HEK293 (cell line): ENCODE measurements around the gene CRYBB3.

Experiments
- CTCF ChIA-PET: fragments of 350-600 bp; formaldehyde crosslinking; extraction: SDS; loops from one replicate; lab custom pipeline; 2021; ENCODE audit warnings: antibody characterized with exemption; lab: Yijun Ruan, JAX
- POLR2A ChIA-PET: fragments of 300-600 bp; formaldehyde crosslinking; extraction: SDS; loops from one replicate; lab custom pipeline; 2020; ENCODE audit warnings: antibody characterized with exemption, inconsistent platforms; lab: Yijun Ruan, JAX
- H3K27ac ChIP-seq: fragments of 200-500 bp; sonication (Bioruptor generic); 2 replicates; pipeline ENCODE4 v1.5.1; 2014; ENCODE audit warnings: low read depth, low read length, control low read depth, inconsistent platforms; ENCODE audit errors: extremely low read depth
- H3K36me3 ChIP-seq, 2 experiments: fragments of 200-500 bp in 1 of 2; sonication (Bioruptor generic) in 1 of 2; 1 replicate in 1 of 2; 2 replicates in 1 of 2; pipeline ENCODE4 v1.5.1; 2014 to 2017; ENCODE audit warnings: inconsistent platforms in 2 of 2, low read length in 2 of 2; ENCODE audit not compliant: control insufficient read depth in 2 of 2, insufficient read depth in 1 of 2
- H3K4me1 ChIP-seq: fragments of 200-500 bp; sonication (Bioruptor generic); 2 replicates; pipeline ENCODE4 v1.5.1; 2014; ENCODE audit warnings: mild to moderate bottlenecking, low read length, inconsistent platforms; ENCODE audit not compliant: control insufficient read depth, insufficient read depth
- H3K4me3 ChIP-seq: 2 replicates; pipeline ENCODE4 v1.5.1; 2011; ENCODE audit warnings: low read depth, mild to moderate bottlenecking, control low read depth, low read length, moderate library complexity
- H3K9me3 ChIP-seq: fragments of 200-500 bp; sonication (Bioruptor generic); 2 replicates; pipeline ENCODE4 v1.5.1; 2014; ENCODE audit warnings: low read depth, low read length, inconsistent platforms; ENCODE audit not compliant: control insufficient read depth, insufficient read depth
- GLIS2 ChIP-seq: fragments of 450-650 bp; formaldehyde crosslinking; IDR thresholded peaks from 2 replicates; pipeline ENCODE4 v1.5.1; 2016; ENCODE audit warnings: missing biosample characterization, missing genetic modification characterization
- KLF17 ChIP-seq: fragments of 450-650 bp; formaldehyde crosslinking; IDR thresholded peaks from 2 replicates; pipeline ENCODE4 v1.5.1; 2016; ENCODE audit warnings: missing biosample characterization, missing genetic modification characterization
- MYNN ChIP-seq: fragments of 450-650 bp; formaldehyde crosslinking; IDR thresholded peaks from 2 replicates; pipeline ENCODE4 v1.5.1; 2016; ENCODE audit warnings: missing biosample characterization, missing genetic modification characterization, borderline replicate concordance
- OVOL3 ChIP-seq: fragments of 450-650 bp; formaldehyde crosslinking; IDR thresholded peaks from 2 replicates; pipeline ENCODE4 v1.5.1; 2016; ENCODE audit warnings: missing biosample characterization, missing genetic modification characterization
- SCRT2 ChIP-seq: fragments of 450-650 bp; formaldehyde crosslinking; IDR thresholded peaks from 2 replicates; pipeline ENCODE4 v1.5.1; 2016; ENCODE audit warnings: missing biosample characterization, missing genetic modification characterization
- SETDB1 ChIP-seq: IDR thresholded peaks from one replicate; pipeline ENCODE4 v1.6.1; 2017; ENCODE audit warnings: mild to moderate bottlenecking, low read length, moderate library complexity, mixed read lengths; ENCODE audit not compliant: insufficient read length
- SP2 ChIP-seq: fragments of 450-650 bp; formaldehyde crosslinking; IDR thresholded peaks from 2 replicates; pipeline ENCODE4 v1.5.1; 2016; ENCODE audit warnings: missing biosample characterization, missing genetic modification characterization
- ZBTB44 ChIP-seq: fragments of 450-650 bp; IDR thresholded peaks from 2 replicates; pipeline ENCODE4 v1.5.1; 2018; ENCODE audit warnings: missing biosample characterization, mild to moderate bottlenecking, missing genetic modification characterization
- ZBTB7A ChIP-seq: fragments of 450-650 bp; formaldehyde crosslinking; IDR thresholded peaks from 2 replicates; pipeline ENCODE4 v1.5.1; 2016; ENCODE audit warnings: low read depth, missing biosample characterization, missing genetic modification characterization
- ZNF157 ChIP-seq: fragments of 450-650 bp; formaldehyde crosslinking; IDR thresholded peaks from 2 replicates; pipeline ENCODE4 v1.5.1; 2016; ENCODE audit warnings: missing biosample characterization, missing genetic modification characterization
- ZNF175 ChIP-seq: fragments of 450-650 bp; formaldehyde crosslinking; IDR thresholded peaks from 2 replicates; pipeline ENCODE4 v1.5.1; 2016; ENCODE audit warnings: missing biosample characterization, missing genetic modification characterization
- ZNF37A ChIP-seq: fragments of 450-650 bp; IDR thresholded peaks from 2 replicates; pipeline ENCODE4 v1.5.1; 2018; ENCODE audit warnings: missing biosample characterization, missing genetic modification characterization
- ZNF391 ChIP-seq: fragments of 450-650 bp; formaldehyde crosslinking; IDR thresholded peaks from 2 replicates; pipeline ENCODE4 v1.5.1; 2016; ENCODE audit warnings: low read depth, missing biosample characterization, missing genetic modification characterization, borderline replicate concordance
- ZNF488 ChIP-seq: fragments of 450-650 bp; formaldehyde crosslinking; IDR thresholded peaks from 2 replicates; pipeline ENCODE4 v1.5.1; 2016; ENCODE audit warnings: missing biosample characterization, missing genetic modification characterization
- ZNF555 ChIP-seq: fragments of 450-650 bp; formaldehyde crosslinking; conservative IDR thresholded peaks from 2 replicates; pipeline ENCODE4 v1.5.1; 2017; ENCODE audit warnings: missing biosample characterization, mild to moderate bottlenecking, missing genetic modification characterization, inconsistent platforms
- ZSCAN30 ChIP-seq: fragments of 450-650 bp; IDR thresholded peaks from 2 replicates; pipeline ENCODE4 v1.5.1; 2018; ENCODE audit warnings: missing biosample characterization, mild to moderate bottlenecking, missing genetic modification characterization, moderate library complexity
- ZXDB ChIP-seq: fragments of 450-650 bp; formaldehyde crosslinking; IDR thresholded peaks from 2 replicates; pipeline ENCODE4 v1.5.1; 2016; ENCODE audit warnings: missing biosample characterization, missing genetic modification characterization
- TF ChIP-seq, protein P1 (sequence below): fragments of 450-650 bp; formaldehyde crosslinking; IDR thresholded peaks from 2 replicates; pipeline ENCODE4 v1.5.1; 2016; ENCODE audit warnings: missing biosample characterization, missing genetic modification characterization
- TF ChIP-seq, protein P2 (sequence below): fragments of 450-650 bp; formaldehyde crosslinking; IDR thresholded peaks from 2 replicates; pipeline ENCODE4 v1.5.1; 2016; ENCODE audit warnings: missing biosample characterization, missing genetic modification characterization
- TF ChIP-seq, protein P3 (sequence below): fragments of 450-650 bp; formaldehyde crosslinking; IDR thresholded peaks from 2 replicates; pipeline ENCODE4 v1.5.1; 2016; ENCODE audit warnings: missing biosample characterization, missing genetic modification characterization, borderline replicate concordance

Gene CRYBB3

DNA sequence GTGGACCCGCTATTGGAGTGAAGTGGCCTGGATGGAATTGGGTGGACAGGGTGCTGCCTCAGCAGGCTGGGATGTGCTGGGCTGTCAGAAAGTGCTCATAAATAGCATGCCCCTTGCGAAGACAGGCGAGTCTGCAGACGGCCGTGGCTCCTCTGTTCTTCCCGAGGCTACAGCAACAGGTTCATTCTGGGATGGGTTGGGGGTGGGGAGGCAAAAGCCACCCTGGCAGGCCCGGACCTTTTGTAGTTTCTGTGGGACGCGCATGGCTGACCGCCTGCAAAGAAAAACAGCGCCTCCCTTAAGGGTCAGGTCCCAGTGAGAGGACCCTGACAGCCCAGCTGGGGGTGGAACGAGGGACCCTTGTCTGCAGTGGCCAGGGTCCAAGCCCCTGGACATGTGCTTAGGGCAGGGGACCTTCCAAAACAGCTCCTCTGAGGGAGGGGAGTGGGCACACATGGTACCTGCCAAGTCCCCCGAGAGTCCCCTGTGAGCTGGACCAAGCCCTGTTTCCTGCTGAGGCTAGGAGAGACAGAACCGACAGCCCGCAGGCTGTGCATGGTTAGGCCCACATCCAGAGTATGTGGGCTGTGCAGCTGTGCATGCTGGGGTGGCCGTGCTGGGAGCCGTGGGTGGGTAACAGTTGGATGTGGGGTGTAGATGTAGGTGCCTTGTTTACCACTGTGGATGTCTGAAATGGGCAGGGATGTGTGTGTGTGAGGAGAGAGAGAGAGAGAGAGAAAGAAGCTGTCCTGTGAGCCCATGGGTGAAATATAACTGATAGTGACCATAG, at the start of gene CRYBB3 (continued):
- no peak for TF ChIP-seq GLIS2 (tag by site-specific recombination)
- no peak for TF ChIP-seq SP2 (tag by site-specific recombination)
- no peak for TF ChIP-seq ZSCAN30 (tag by site-specific recombination)
- TF ChIP-seq, protein P1, sequence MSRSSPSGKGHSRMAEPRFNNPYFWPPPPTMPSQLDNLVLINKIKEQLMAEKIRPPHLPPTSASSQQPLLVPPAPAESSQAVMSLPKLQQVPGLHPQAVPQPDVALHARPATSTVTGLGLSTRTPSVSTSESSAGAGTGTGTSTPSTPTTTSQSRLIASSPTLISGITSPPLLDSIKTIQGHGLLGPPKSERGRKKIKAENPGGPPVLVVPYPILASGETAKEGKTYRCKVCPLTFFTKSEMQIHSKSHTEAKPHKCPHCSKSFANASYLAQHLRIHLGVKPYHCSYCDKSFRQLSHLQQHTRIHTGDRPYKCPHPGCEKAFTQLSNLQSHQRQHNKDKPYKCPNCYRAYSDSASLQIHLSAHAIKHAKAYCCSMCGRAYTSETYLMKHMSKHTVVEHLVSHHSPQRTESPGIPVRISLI (tag by site-specific recombination) = no peak
- no peak for TF ChIP-seq ZNF175 (tag by site-specific recombination)
- TF ChIP-seq OVOL3 (tag by site-specific recombination) = no peak
- peak; percentile 61; the same call in 1 of the 2 replicates for TF ChIP-seq SCRT2 (tag by site-specific recombination)
- no peak for TF ChIP-seq MYNN (tag by site-specific recombination)

GRCh38 chr22:25153961-25154666, 45.5 kb upstream of the CRYBB3 start:
- H3K36me3 ChIP-seq = no peaks in the 10 kb centered on the region
- no peaks in the 10 kb centered on the region for H3K4me1 ChIP-seq
- POLR2A ChIA-PET = no interaction called here
- no peak overlapping the region for H3K4me3 ChIP-seq
- CTCF ChIA-PET = interaction anchor here (1.2 kb wide), 1 partner anchor 43 kb away, joined by 5 read pairs; no protein-coding TSS in a partner anchor
- no peaks in the 10 kb centered on the region for H3K9me3 ChIP-seq
- H3K27ac ChIP-seq = no peak overlapping the region
- TF ChIP-seq KLF17 (tag by site-specific recombination) (no peak), ZNF37A (tag by site-specific recombination) (no peak), SETDB1 (no peak), ZNF391 (no peak), ZXDB (tag by site-specific recombination) (no peak), ZNF488 (tag by site-specific recombination) (no peak), ZBTB44 (tag by site-specific recombination) (no peak), ZBTB7A (tag by site-specific recombination) (no peak), ZNF555 (tag by site-specific recombination) (no peak), ZNF157 (tag by site-specific recombination) (no peak)
- TF ChIP-seq, protein P2, sequence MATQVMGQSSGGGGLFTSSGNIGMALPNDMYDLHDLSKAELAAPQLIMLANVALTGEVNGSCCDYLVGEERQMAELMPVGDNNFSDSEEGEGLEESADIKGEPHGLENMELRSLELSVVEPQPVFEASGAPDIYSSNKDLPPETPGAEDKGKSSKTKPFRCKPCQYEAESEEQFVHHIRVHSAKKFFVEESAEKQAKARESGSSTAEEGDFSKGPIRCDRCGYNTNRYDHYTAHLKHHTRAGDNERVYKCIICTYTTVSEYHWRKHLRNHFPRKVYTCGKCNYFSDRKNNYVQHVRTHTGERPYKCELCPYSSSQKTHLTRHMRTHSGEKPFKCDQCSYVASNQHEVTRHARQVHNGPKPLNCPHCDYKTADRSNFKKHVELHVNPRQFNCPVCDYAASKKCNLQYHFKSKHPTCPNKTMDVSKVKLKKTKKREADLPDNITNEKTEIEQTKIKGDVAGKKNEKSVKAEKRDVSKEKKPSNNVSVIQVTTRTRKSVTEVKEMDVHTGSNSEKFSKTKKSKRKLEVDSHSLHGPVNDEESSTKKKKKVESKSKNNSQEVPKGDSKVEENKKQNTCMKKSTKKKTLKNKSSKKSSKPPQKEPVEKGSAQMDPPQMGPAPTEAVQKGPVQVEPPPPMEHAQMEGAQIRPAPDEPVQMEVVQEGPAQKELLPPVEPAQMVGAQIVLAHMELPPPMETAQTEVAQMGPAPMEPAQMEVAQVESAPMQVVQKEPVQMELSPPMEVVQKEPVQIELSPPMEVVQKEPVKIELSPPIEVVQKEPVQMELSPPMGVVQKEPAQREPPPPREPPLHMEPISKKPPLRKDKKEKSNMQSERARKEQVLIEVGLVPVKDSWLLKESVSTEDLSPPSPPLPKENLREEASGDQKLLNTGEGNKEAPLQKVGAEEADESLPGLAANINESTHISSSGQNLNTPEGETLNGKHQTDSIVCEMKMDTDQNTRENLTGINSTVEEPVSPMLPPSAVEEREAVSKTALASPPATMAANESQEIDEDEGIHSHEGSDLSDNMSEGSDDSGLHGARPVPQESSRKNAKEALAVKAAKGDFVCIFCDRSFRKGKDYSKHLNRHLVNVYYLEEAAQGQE (tag by site-specific recombination) = no peak
- TF ChIP-seq, protein P3, sequence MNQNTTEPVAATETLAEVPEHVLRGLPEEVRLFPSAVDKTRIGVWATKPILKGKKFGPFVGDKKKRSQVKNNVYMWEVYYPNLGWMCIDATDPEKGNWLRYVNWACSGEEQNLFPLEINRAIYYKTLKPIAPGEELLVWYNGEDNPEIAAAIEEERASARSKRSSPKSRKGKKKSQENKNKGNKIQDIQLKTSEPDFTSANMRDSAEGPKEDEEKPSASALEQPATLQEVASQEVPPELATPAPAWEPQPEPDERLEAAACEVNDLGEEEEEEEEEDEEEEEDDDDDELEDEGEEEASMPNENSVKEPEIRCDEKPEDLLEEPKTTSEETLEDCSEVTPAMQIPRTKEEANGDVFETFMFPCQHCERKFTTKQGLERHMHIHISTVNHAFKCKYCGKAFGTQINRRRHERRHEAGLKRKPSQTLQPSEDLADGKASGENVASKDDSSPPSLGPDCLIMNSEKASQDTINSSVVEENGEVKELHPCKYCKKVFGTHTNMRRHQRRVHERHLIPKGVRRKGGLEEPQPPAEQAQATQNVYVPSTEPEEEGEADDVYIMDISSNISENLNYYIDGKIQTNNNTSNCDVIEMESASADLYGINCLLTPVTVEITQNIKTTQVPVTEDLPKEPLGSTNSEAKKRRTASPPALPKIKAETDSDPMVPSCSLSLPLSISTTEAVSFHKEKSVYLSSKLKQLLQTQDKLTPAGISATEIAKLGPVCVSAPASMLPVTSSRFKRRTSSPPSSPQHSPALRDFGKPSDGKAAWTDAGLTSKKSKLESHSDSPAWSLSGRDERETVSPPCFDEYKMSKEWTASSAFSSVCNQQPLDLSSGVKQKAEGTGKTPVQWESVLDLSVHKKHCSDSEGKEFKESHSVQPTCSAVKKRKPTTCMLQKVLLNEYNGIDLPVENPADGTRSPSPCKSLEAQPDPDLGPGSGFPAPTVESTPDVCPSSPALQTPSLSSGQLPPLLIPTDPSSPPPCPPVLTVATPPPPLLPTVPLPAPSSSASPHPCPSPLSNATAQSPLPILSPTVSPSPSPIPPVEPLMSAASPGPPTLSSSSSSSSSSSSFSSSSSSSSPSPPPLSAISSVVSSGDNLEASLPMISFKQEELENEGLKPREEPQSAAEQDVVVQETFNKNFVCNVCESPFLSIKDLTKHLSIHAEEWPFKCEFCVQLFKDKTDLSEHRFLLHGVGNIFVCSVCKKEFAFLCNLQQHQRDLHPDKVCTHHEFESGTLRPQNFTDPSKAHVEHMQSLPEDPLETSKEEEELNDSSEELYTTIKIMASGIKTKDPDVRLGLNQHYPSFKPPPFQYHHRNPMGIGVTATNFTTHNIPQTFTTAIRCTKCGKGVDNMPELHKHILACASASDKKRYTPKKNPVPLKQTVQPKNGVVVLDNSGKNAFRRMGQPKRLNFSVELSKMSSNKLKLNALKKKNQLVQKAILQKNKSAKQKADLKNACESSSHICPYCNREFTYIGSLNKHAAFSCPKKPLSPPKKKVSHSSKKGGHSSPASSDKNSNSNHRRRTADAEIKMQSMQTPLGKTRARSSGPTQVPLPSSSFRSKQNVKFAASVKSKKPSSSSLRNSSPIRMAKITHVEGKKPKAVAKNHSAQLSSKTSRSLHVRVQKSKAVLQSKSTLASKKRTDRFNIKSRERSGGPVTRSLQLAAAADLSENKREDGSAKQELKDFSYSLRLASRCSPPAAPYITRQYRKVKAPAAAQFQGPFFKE (tag by site-specific recombination) = no peak
